Measurements from ENCODE around the gene CD58. TPM values are rescaled to one million over a fixed set of nuclear protein-coding genes. Genes with fewer than 3 reads are reported as not detected.

The CD58 gene
- total and polyA plus RNA-seq, 9 of the 15 experiments (the other 6 are each of a cell fraction or from before 2014, with no cell fraction given) = 18.1 to 113 (median 37.4) TPM

DNA sequence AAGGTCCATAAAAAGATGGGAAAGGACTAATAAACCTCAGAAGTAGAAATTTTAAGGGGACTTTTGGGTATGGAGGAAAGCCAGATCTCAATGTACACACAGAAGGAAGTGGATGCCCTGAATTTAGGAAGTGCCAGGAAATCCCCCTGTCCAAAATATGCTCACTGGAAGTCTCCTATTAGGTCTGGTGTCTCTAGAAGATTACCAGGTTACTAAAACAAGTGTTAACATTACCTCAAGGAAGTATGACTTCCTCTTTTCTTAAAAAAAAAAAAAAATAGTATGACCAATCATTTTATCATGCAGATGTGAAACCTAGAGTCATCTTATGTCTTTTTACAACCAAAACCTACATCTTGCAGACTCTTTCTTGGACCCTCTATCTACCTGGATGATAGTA, 30.7 kb downstream of the CD58 start (continued):
- TF ChIP-seq NFE2 (IDR thresholded peaks at IDR 0.05; ENCODE audit: low read depth) (peak; percentile 42; the same call in 1 of the 2 replicates), FOXJ3 (CRISPR knock-in tag; IDR thresholded peaks at IDR 0.05) (no peak), TEAD4 (IDR thresholded peaks at IDR 0.05; ENCODE audit: low read length) (no peak), TEAD4 (CRISPR knock-in tag; IDR thresholded peaks at IDR 0.05; ENCODE audit: borderline replicate concordance) (no peak), DNMT1 (IDR thresholded peaks at IDR 0.05) (no peak), ZNF830 (CRISPR knock-in tag; IDR thresholded peaks at IDR 0.05) (no peak), PML (IDR thresholded peaks at IDR 0.05; ENCODE audit: low read length) (no peak), BACH1 (tag; IDR thresholded peaks at IDR 0.05) (0 out of 2 replicates have a peak, but pooled peaks have one; percentile 39), ZBTB8A (IDR thresholded peaks at IDR 0.05; ENCODE audit: partially characterized antibody) (no peak), SPI1 (IDR thresholded peaks at IDR 0.05; ENCODE audit: borderline replicate concordance, low read depth, low read length) (peak; percentile 92), CBFA2T3 (IDR thresholded peaks at IDR 0.05) (no peak)
- TF ChIP-seq, protein P1, sequence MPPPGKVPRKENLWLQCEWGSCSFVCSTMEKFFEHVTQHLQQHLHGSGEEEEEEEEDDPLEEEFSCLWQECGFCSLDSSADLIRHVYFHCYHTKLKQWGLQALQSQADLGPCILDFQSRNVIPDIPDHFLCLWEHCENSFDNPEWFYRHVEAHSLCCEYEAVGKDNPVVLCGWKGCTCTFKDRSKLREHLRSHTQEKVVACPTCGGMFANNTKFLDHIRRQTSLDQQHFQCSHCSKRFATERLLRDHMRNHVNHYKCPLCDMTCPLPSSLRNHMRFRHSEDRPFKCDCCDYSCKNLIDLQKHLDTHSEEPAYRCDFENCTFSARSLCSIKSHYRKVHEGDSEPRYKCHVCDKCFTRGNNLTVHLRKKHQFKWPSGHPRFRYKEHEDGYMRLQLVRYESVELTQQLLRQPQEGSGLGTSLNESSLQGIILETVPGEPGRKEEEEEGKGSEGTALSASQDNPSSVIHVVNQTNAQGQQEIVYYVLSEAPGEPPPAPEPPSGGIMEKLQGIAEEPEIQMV (tag; conservative IDR thresholded peaks at IDR 0.05; ENCODE audit: low read depth) = peak; percentile 85
- TF ChIP-seq, protein P2, sequence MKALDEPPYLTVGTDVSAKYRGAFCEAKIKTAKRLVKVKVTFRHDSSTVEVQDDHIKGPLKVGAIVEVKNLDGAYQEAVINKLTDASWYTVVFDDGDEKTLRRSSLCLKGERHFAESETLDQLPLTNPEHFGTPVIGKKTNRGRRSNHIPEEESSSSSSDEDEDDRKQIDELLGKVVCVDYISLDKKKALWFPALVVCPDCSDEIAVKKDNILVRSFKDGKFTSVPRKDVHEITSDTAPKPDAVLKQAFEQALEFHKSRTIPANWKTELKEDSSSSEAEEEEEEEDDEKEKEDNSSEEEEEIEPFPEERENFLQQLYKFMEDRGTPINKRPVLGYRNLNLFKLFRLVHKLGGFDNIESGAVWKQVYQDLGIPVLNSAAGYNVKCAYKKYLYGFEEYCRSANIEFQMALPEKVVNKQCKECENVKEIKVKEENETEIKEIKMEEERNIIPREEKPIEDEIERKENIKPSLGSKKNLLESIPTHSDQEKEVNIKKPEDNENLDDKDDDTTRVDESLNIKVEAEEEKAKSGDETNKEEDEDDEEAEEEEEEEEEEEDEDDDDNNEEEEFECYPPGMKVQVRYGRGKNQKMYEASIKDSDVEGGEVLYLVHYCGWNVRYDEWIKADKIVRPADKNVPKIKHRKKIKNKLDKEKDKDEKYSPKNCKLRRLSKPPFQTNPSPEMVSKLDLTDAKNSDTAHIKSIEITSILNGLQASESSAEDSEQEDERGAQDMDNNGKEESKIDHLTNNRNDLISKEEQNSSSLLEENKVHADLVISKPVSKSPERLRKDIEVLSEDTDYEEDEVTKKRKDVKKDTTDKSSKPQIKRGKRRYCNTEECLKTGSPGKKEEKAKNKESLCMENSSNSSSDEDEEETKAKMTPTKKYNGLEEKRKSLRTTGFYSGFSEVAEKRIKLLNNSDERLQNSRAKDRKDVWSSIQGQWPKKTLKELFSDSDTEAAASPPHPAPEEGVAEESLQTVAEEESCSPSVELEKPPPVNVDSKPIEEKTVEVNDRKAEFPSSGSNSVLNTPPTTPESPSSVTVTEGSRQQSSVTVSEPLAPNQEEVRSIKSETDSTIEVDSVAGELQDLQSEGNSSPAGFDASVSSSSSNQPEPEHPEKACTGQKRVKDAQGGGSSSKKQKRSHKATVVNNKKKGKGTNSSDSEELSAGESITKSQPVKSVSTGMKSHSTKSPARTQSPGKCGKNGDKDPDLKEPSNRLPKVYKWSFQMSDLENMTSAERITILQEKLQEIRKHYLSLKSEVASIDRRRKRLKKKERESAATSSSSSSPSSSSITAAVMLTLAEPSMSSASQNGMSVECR (CRISPR knock-in tag; IDR thresholded peaks at IDR 0.05) = no peak
- TF ChIP-seq, protein P3, sequence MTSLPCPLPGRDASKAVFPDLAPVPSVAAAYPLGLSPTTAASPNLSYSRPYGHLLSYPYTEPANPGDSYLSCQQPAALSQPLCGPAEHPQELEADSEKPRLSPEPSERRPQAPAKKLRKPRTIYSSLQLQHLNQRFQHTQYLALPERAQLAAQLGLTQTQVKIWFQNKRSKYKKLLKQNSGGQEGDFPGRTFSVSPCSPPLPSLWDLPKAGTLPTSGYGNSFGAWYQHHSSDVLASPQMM (CRISPR knock-in tag; IDR thresholded peaks at IDR 0.05) = no peak
- TF ChIP-seq, protein P4, sequence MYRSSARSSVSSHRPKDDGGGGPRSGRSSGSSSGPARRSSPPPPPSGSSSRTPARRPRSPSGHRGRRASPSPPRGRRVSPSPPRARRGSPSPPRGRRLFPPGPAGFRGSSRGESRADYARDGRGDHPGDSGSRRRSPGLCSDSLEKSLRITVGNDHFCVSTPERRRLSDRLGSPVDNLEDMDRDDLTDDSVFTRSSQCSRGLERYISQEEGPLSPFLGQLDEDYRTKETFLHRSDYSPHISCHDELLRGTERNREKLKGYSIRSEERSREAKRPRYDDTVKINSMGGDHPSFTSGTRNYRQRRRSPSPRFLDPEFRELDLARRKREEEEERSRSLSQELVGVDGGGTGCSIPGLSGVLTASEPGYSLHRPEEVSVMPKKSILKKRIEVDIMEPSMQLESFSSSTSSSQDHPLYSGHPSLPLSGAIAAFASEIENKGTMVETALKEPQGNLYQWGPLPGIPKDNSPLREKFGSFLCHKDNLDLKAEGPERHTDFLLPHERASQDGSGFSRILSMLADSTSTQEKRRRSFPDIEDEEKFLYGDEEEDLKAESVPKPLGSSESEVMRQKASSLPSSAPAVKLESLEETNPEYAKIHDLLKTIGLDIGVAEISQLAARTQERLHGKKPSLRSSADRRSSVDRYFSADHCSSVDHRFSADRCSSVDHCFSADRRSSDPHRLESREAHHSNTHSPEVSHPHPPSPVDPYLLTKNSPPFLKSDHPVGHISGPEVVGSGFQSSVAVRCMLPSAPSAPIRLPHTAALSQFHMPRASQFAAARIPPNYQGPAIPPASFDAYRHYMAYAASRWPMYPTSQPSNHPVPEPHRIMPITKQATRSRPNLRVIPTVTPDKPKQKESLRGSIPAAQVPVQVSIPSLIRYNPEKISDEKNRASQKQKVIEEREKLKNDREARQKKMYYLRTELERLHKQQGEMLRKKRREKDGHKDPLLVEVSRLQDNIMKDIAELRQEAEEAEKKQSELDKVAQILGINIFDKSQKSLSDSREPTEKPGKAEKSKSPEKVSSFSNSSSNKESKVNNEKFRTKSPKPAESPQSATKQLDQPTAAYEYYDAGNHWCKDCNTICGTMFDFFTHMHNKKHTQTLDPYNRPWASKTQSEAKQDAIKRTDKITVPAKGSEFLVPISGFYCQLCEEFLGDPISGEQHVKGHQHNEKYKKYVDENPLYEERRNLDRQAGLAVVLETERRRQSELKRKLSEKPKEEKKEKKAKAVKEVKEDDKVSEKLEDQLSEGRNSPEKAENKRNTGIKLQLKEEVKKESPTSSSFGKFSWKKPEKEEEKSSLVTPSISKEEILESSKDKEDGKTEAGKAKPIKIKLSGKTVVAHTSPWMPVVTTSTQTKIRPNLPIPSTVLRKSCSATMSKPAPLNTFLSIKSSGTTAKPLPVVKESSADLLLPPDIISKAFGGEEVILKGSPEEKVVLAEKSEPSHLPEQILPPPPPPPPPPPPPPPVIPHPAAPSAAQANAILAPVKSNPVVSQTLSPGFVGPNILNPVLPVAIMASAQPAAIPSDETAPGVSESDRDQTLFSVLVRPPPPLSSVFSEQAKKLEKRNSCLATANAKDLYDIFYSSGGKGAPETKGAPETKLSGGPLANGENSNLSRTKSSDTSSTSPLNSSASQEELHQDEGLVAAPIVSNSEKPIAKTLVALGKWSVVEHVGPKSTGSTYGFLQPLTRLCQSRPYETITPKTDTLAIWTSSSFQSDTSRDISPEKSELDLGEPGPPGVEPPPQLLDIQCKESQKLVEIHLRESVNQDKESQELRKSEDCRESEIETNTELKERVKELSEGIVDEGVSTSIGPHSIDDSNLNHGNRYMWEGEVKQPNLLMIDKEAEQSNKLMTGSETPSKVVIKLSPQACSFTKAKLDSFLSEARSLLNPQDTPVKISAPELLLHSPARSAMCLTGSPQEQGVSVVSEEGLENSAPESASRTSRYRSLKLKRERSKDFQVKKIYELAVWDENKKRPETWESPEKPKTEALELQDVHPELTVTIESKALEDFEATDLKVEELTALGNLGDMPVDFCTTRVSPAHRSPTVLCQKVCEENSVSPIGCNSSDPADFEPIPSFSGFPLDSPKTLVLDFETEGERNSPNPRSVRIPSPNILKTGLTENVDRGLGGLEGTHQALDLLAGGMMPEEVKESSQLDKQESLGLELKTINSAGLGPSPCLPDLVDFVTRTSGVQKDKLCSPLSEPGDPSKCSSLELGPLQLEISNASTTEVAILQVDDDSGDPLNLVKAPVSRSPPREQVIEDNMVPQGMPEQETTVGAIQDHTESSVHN (IDR thresholded peaks at IDR 0.05; ENCODE audit: borderline replicate concordance in 1 of 2, low read depth in 1 of 2) = no peak
